Measurements from ENCODE around the gene TCEA3.
"Not testable (repeated sequence)": the region's sequence is repeated elsewhere in the genome, so short reads cannot be mapped to it uniquely, and the experiment has no call there.

The TCEA3 gene

DNA sequence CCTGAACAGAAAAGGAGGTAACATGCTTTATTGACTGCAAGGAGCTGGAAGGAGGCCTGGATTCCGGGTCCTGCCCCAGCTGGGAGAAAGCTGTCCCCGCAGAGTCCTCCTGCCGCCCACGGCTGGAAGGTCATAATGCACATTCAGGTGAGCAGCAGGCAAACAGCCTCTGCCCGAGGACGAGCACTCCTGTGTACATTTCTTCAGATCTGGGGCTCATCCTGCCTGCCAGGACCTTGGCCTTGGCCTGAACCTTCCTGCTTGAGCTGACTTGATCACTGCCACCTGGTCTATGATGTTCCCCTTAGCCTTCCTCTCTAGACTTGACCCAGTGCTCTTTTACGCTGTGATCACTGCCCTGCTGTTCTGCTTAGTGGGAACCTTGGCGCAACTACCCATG is 37.1 kb downstream of the TCEA3 start:
- DNase-seq, result no peak

DNA sequence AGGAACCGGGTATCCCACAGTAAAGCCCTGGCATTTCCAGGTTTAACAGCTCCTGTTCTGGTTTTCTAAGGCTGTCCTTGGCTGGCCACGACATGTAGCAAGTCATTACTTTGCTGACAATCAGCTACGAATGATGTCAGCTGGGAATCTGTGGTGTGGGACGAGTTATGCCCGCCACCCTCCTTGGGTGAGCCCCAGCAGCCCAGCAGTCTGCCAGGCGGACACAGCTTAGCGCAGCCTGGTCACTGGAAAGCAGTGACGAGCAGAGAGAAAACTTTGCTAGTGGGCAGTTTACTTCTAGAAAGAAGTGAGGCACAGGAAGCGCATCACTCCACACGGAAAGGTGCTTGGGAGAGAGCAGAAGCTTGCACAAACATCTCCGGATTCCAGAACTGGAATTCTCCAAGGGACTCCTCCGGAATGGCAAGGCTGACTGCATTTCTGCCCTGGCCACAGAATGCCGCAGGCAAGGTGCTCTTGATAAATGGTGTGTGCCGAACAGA is 39.4 kb downstream of the TCEA3 start:
- peak; percentile 47 for DNase-seq

DNA sequence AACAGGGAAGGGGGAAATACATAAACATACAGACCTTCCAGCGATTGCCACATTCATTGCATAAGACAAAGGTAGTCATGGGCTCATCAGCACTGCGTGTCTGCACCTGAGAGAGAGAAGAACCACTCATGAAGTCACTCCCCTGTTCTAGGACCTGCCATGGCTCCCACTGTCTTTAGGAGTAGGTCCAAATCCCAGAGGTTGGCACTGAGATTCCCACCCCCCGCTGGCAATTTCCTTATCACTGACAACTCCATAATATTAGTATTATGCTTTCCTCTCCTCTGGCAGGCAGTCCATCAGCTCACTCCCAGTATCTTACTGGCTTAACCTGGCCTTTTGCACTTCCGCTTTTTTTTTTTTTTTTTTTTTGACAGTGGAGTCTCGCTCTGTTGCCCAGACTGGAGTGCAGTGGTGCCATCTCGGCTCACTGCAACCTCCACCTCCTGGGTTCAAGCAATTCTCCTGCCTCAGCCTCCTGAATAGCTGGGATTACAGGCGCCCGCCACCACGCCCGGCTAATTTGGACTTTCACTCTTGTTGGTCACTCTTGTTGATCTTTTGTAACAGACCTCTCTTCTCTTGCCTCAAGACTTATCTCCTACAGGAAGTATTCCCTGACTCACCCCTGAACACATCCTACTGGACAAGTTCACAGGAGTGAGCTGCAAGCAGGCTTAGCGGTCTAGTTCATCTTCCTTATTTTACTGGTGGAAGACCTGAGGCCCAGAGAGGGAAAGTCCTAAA is 40.1 kb downstream of the TCEA3 start:
- peak; percentile 54 for DNase-seq

DNA sequence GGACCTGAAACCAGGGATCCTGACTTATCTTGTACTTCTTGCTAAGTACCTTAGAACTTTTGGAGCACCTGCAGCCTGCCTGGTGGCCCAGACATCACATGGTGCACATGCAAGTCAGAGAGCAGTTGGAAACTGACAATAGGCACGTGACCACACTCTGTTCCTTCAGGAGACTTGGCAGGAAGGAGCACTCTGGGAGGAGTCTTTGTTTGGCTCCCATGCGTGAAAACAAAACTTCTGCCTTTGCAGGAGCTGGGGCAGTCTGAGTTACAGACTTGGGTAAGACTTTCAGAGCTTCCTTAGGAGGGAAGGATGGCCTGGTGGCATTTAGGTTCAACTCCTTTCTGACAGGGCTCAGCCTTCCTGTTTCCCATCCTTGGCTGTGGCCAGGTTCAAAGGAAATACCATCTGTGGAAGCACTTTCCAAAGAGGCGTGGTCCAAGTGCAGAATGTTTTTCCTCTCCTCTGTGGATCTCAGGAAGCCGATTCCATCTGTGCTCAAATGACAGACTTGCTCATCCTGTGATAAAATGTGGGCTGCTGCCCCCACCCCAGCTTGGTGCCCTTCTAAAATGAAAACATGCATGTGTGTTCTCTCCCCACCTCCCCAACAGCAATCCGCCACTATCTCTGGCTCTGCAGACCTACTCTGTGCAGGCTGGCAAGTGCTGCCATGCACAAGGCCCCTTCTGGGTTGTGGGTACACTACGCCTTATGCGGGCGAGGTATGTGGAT is 40.8 kb downstream of the TCEA3 start:
- no peak for DNase-seq

DNA sequence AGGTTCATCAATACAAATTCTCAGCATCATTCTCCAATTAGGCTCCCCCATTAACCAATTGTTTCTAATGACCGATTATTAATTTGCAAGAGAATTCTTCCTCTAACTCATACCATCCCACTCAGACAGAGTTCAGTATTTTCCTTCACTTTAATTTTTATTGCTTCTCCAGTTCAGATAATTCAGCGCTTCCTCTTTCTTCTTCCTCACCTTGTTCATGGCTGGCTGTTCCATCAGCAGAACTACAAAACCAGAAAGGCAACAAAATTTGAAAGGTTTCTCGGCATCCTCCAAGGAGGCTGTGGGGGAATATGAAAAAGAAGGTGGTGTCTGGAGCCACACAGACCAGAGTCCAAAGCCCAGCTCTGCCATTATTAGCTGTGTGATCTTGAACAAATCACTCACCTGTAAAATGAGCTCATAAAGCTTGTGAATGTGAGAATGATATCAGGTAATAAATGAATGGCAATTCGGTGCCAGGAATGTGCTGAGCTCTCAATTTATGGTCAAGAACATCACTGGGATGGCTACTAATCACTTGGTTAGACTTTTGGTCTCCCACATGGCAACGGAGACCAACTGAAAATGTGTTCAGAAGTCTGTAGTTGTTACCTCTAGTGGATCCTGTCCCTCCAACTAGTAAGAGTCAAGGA is 43.2 kb downstream of the TCEA3 start:
- no peak for DNase-seq

DNA sequence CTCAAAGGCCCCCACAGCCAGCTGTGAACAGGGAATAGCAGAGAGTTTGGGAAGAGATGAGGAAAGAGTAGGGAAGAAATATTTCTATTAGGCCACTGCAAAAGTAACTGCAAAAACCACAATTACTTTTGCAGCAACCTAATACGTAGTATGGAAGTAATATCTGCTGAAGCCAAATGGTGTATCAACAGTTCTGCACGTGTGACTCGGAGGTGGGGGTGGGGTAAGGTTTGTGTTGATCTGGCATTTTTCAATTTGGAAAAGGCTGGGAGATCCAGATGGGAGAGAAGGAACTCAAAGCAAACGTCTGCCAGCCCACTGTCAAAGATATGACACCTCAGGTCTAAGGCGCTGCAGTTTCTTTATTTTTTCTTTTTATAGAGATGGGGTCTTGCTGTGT is 43.8 kb downstream of the TCEA3 start:
- DNase-seq, result no peak

DNA sequence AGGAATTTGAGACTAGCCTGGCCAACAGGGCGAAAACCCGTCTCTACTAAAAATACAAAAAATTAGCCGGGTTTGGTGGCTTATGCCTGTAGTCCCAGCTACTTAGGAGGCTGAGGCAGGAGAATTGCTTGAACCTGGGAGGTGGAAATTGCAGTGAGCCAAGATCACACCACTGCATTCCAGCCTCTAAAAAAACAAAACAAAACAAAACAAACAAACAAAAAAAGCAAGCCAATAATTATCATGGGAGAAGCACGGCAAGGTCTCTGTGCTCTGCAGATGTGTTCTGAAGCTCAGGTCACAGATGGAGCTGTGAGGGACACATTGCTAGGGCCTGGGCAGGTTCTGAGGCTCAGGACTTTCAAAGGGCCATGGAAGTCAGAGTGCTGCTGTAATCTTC is 44.3 kb downstream of the TCEA3 start:
- DNase-seq, result not testable (repeated sequence)

DNA sequence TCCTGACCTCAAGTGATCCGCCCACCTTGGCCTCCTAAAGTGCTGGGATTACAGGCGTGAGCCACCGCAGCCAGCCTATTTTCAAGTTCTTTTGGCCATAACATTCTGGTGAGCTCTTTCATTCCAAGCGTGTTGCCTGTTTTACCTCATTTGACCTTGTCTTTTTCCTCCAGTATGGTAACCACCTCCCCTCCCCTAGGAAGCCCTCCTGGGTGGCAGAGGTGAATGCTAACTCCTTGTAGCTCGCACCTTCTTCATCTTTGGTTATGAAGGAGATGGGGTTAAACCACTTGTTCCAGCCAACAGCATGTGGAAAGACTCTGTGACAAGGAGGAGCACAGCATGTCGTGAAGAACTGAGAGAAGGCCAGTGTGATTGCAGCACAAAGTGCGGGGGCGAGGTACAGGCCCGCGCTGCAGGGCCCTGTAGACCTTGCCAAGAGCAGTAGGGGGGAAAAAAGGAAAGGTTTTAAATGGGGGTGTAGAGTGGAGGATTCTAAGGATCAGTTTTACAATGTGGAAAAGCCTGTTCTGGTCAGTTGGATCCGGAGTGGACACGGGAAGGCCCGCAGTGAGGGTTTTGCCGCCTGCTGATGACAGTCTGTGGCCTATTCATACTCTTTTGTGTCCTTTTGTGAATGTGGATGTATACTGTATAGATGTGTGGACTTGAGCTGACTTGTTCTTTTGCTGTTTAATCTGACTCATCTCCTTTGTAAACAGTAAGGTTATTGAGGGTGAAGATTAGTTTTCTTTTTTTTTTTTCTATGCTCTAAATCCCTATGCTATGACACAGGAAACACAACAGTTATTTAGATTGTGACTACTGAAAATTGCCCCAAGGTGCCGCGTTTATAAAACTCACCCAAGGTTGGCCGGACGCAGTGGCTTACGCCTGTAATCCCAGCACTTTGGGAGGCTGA is 47.4 kb downstream of the TCEA3 start:
- peak; percentile 71 for DNase-seq

DNA sequence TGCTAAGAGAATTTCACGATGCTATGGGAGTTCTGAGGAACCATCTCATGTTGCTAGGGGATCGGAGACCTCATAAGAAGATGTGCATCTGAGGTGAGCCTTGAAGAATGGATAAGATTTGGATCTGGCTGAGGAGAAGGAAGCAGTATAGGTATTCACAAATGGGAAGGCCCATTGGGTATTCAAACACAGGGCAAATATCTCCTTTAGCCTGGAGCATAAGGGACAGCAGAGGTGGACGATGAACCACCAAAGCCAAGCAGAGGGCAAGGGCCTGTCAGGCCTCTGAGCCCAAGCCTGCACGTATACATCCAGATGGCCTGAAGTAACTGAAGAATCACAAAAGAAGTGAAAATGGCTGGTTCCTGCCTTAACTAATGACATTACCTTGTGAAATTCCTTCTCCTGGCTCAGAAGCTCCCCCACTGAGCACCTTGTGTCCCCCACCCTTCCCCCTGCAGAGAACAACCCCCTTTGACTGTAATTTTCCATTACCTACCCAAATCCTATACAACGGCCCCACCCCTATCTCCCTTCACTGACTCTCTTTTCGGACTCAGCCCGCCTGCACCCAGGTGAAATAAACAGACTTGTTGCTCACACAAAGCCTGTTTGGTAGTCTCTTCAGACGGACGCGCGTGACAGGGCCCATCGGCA is 50.3 kb downstream of the TCEA3 start:
- not testable (repeated sequence) for DNase-seq

DNA sequence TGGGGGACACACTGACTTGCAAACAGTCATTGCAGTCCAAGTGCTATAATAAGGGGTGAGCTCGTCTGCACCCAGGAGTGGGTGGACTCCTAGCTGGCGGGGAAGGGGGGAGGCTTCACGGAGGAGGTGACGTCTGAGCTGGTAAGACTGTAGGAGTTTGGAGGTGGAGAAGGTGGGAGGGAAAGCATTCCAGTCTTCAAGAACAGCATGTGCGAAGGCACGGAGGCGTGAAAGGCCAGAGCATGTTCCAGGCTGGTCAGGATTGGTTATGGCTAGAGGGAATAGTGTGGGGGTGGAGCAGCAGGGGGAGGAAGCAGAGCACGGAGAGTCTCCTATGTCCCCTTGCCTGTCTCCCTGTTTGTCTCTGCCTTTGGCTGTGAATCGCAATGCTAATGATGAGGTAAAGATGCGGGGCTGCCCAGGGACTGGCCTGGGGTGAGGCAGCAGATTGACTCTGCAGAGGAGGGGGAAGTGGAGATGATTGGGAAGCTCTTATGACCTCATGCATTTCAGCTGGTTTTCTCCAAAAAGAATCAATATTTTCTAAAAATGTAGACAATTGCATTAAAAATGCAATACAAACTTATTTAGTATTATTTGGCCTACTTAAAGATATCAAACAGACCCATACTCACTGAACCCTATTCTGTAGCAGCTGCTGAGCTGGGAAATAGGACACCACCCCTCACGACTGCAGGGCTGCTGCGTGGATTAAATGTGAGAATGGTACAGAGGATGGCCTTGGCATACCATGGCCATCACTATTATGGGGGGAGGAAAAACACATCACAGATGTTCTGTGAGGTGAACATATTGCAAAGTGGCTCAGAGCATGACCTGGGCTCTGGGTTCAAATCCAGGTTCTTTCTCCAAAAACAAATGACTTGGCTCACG is 52.3 kb downstream of the TCEA3 start:
- no peak for DNase-seq

DNA sequence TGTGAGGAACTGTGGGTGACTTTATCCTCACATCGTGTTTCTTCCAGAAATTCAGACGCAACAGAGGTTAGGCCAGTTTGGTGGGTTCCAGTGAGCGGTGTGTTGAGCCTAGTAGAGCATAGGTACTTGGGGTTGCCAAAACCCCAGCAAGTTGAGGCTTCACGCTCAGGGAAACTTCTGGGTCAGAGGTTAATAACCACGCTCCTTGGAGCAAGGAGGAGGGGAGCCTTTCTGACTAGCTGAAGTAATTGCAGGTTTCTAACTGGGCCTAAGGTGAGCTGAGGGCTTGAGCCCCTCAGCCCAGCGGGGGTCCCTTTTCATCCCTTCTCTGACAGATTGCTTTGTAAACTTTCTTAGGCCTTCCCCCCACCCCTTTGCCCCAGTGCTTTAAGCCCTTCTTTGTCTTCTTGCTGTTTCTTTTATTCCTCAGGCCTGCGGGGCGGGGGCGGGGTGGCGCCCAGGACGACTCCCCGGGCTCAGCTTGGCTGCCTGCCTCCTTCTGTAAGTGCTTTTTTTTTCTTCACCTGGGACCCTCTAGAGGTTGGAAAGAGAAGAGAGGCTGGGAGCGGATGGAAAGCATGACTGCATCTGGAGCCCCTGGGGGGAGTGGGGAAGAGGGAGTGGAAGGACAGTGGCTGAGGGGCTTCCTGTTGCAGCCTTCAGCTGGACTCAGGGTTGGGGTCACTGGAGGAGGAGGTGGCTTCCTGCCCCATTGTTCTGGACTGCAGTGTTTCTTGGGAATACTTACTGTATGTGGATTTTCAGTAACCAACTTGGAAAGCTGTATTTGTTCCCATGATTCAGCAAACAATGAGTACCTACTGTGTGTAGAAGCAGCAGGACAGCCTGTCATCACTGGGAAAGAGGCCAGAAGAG is 53.6 kb downstream of the TCEA3 start:
- no peak for DNase-seq

DNA sequence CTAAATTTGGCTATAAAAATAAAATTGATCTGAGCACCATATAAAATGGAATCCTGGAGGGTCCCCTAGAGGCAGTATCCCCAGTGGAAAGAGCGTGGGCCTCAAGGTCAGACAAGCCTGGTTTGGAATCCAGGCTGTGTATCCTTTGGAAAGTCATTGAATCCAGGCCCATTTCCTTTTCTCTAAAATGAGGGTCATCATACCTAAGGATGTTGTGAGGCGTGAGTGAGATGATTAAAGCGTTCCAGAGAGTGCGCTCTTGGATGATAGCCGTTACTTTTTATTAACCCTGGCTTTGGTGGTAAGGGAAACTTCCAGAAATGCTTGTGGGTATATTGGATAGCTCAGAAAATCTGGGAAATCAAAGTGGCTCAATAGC is 54.2 kb downstream of the TCEA3 start:
- DNase-seq, result no peak

DNA sequence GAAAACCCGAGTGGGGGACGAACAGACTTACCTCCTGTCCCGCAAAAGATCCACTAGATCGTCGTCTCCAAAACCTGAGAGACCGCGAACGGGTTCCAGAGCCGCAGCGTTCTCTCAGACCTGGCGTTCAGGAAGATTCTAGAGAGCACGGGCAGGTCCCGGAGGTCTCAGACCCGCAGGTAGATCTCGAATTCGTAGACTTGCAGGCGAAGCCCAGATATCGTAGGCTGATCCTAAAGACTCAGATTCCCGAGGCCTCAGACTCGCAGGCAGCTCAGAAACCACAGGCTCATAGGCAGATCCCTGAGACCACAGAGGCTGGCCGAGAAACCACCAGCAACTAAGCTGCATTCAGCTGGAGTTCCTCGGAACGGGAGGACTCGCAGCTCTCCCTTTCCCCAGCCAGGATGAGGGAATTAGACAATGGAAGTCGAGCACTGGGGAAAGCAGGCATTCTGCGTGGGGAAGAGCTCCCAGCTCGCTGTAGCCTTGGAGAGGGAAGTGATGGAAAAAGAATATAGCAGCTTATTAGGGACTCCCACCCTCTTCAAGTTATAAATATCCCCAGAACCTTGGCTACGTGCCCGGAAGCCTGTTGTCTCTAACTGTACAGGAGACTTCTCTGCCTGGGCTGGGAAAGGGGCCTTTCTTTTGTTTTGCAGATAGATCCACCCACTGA is 55.1 kb downstream of the TCEA3 start, which contains the start of gene ZNF436:
ZNF436 (minus strand) TSS at position 502 of the 679 bp plus-strand sequence. CDS start 1,831 bp downstream, outside the sequence.
- DNase-seq, result peak; percentile 52

DNA sequence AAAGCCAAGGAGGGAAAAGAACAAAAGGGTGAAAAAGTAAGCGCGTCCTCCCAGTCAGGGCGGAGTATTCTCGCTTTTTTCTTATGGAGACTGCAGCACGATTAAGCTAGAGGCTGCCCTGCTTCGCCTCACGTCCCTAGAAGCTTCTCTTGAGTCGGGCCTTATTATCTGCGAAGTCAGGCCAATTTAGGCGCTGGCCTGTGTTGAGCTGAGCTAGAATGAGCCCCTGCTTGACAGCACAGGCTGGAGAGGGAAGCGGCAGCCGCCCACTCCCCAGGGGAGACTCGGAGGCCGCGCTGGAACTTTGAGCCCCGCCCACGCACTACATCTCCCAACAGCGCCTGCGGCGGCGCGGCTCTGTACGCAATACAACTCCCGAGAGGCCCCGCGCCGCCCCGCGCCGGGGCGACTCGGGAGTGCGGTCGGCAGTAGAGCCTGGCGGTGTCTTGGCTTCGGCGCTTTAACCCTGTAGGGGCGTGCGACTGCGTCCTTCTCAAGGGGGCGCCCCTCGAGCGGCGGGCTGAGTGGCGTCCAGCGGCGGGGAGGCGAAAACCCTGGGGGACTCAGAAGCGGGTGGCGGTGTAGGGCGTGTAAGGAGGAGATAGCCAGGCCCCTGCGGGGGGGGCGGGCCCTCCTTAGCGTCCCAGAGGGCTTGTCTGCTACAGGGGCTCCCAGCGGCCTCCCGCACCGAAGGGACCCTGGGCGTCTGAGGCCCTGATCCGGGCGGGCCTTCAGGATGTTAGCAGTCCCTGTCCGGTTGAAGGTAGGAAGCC is 55.8 kb downstream of the TCEA3 start:
- DNase-seq, result peak; percentile 66

DNA sequence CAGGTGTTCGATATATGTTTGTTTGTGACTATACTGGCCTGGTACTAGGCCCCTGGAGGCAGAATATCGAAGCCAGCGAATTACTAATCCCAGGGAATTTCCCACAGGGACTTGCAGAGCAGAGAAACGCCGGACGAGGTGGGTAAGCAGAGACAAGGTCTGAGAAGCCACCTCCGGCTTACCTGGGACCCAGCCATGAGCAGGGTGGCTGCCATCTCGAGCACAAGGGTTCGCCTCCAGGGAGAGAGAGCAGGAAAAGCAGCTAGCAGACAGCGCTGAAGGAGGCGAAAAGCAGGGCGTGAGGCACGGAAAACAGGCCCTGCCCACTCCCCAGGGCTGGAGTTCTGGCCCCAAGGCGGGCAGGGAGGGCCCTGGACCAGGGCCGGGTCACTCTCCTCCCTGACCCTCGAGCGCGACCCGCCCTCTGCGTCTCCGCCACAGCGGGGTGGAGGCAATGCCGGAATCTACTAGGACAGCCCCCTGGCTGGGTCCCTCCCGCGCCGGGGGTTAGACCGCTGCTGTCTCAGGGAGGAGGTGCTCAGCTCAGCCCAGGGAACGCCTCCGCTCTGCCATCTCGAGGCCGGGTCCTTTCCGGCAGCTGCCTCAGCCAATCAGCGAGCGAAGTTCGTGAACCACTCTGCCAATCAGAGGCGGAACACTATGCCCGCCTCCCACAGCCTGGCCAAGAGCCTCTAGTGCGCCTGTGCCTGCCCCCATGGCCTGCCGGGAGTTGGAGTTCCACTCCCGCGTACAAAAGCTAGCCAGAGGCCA is 56.6 kb downstream of the TCEA3 start:
- peak; percentile 99 for DNase-seq

DNA sequence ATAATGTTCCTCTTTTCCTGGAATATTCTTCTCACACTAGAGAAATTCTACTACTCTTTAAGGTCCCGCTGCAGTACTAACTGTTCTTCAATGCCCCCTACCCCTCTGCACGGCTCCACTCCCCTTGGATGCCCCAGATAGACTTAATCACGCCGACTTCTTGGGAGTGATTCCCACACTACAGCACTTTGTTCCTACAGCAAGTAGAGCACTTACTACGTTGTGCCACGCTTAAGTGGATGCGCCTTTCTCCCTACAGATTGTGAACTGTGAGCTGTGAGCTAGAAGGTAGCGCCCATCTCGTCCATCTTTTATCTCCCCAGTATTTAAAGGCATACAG is 57.1 kb downstream of the TCEA3 start:
- no peak for DNase-seq

DNA sequence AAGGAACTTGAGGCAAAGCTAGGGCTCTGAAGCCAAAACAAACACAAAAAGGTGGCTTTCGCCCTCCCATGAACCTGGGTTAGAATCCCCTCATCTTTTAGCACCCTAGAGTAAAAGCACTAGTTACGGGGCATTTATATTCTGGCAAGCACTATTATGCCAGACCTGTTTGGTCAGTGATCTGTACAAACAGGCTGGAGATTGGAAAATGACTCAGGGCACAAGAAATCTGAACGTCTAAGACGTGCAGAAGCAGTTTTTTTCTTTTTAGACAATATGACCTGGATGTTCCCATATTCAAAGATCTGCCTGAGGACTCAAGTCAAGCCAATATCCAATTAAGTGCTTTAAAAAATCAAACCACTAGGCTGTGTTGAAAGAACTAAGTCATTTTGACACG is 58.0 kb downstream of the TCEA3 start:
- no peak for DNase-seq

DNA sequence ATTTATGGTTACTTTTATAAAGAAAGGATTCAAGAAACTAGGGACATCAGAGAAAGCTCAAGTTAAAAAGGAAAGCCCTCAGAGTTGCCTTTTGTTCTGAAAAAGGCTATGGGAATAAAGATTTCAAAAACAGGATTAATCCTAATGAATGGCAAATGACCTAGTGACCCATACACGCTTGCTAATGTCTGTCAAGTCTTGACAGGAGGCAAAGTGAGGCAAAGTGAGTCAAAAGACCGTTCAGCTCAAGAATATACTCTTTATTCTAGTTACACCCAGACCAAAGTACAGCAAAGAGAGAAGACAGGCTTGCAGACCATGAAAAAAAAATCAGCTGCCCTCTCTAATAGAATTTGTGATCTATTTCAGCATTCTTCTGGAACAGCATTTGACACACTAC is 58.4 kb downstream of the TCEA3 start:
- DNase-seq, result no peak

Measured in kidney glomerular epithelial cell (primary cell).